Astrocyte (in vitro differentiated cells and primary cell): ENCODE data around the gene KIF14. TPM values are rescaled to one million over a fixed set of nuclear protein-coding genes. Genes with fewer than 3 reads are reported as not detected.

Experiments used
- DNase-seq: peaks from one replicate; pipeline ENCODE4 v3.0.0-alpha.2; 2010; ENCODE audit warnings: low read depth
- FAIRE-seq: peaks from 2 replicates; lab custom pipeline; 2011; peaks lifted over from hg19 to GRCh38; lab: Jason Lieb, UNC
- H2AFZ ChIP-seq: 2 replicates; pipeline ENCODE4 v1.6.0; 2012; ENCODE audit warnings: low read depth, low read length, inconsistent platforms
- H3K27ac ChIP-seq: 2 replicates; pipeline ENCODE4 v1.5.1; 2011; ENCODE audit warnings: low read depth, low read length, inconsistent platforms
- H3K27me3 ChIP-seq: 2 replicates; pipeline ENCODE4 v1.6.0; 2011; ENCODE audit warnings: low read length, inconsistent platforms; ENCODE audit not compliant: insufficient read depth
- H3K36me3 ChIP-seq: 2 replicates; pipeline ENCODE4 v1.5.1; 2011; ENCODE audit warnings: low read length, inconsistent platforms; ENCODE audit not compliant: insufficient read depth
- H3K4me1 ChIP-seq: 2 replicates; pipeline ENCODE4 v1.5.1; 2011; ENCODE audit warnings: low read length, inconsistent platforms; ENCODE audit not compliant: insufficient read depth
- H3K4me2 ChIP-seq: 2 replicates; pipeline ENCODE4 v1.6.0; 2012; ENCODE audit warnings: low read length, inconsistent platforms
- H3K4me3 ChIP-seq: 2 replicates; pipeline ENCODE4 v1.5.1; 2011; ENCODE audit warnings: low read depth, mild to moderate bottlenecking, low read length, inconsistent platforms; ENCODE audit not compliant: insufficient read depth
- H3K79me2 ChIP-seq: 2 replicates; pipeline ENCODE4 v1.6.0; 2012; ENCODE audit warnings: mild to moderate bottlenecking, low read length, inconsistent platforms; ENCODE audit not compliant: insufficient read depth
- H3K9ac ChIP-seq: 2 replicates; pipeline ENCODE4 v1.6.0; 2012; ENCODE audit warnings: mild to moderate bottlenecking, low read length, inconsistent platforms
- H3K9me3 ChIP-seq: 2 replicates; pipeline ENCODE4 v1.5.1; 2012; ENCODE audit warnings: low read depth, mild to moderate bottlenecking, low read length, inconsistent platforms; ENCODE audit not compliant: insufficient read depth
- H4K20me1 ChIP-seq: 2 replicates; pipeline ENCODE4 v1.6.0; 2012; ENCODE audit warnings: low read length, inconsistent platforms; ENCODE audit not compliant: insufficient read depth
- H3K27ac Mint-ChIP-seq: one replicate; pipeline ENCODE4 v1.8.0; 2021; ENCODE audit warnings: mild to moderate bottlenecking, mixed read lengths; ENCODE audit not compliant: unreplicated experiment
- H3K27me3 Mint-ChIP-seq: one replicate; pipeline ENCODE4 v1.8.0; 2021; ENCODE audit warnings: low read depth, mixed read lengths; ENCODE audit not compliant: unreplicated experiment
- H3K36me3 Mint-ChIP-seq: one replicate; pipeline ENCODE4 v1.8.0; 2021; ENCODE audit warnings: low read depth, mixed read lengths; ENCODE audit not compliant: unreplicated experiment
- H3K4me1 Mint-ChIP-seq: one replicate; pipeline ENCODE4 v1.8.0; 2021; ENCODE audit warnings: low read depth, mixed read lengths; ENCODE audit not compliant: unreplicated experiment
- H3K4me3 Mint-ChIP-seq: one replicate; pipeline ENCODE4 v1.8.0; 2021; ENCODE audit warnings: mild to moderate bottlenecking, moderate library complexity, mixed read lengths; ENCODE audit not compliant: unreplicated experiment
- H3K9me3 Mint-ChIP-seq: one replicate; pipeline ENCODE4 v1.8.0; 2021; ENCODE audit warnings: mild to moderate bottlenecking, mixed read lengths; ENCODE audit not compliant: unreplicated experiment
- CTCF ChIP-seq: IDR thresholded peaks from 2 replicates; pipeline ENCODE4 v1.5.1; 2011; ENCODE audit warnings: low read depth, mild to moderate bottlenecking, inconsistent platforms, low read length, moderate library complexity; ENCODE audit not compliant: insufficient read depth
- EZH2 ChIP-seq: IDR thresholded peaks from 2 replicates; pipeline ENCODE4 v1.6.1; 2012; ENCODE audit warnings: mild to moderate bottlenecking, low read length, inconsistent platforms; ENCODE audit not compliant: insufficient read depth
- total RNA-seq: library from RNA; stranded (reverse); gene quantifications from 2 replicates; pipeline ENCODE4 v1.2.1, GENCODE V29; 2021

The KIF14 gene
- total RNA-seq, 1 donor from 2014 or later, result 2.1 TPM

GRCh38 chr1:200658037-200658818, 37.7 kb upstream of the KIF14 start:
- Histone ChIP-seq H3K27ac (no peak overlapping the region), H3K27me3 (no peaks in the 10 kb centered on the region), H3K79me2 (no peaks in the 10 kb centered on the region), H3K9me3 (no peaks in the 10 kb centered on the region), H2AFZ (no peak overlapping the region), H4K20me1 (no peaks in the 10 kb centered on the region), H3K9ac (no peak overlapping the region), H3K36me3 (peaks cover 7% of the 10 kb centered on the region), H3K4me1 (peaks cover 8% of the 10 kb centered on the region), H3K4me2 (no peak overlapping the region), H3K4me3 (no peak overlapping the region)
- H3K27me3 Mint-ChIP-seq, result no peaks in the 10 kb centered on the region
- DNase-seq (no peak), FAIRE-seq (no peak)
- no peaks in the 10 kb centered on the region for H3K9me3 Mint-ChIP-seq
- peaks cover 28% of the 10 kb centered on the region for H3K4me1 Mint-ChIP-seq
- peaks cover 21% of the 10 kb centered on the region for H3K36me3 Mint-ChIP-seq
- H3K4me3 Mint-ChIP-seq, result no peak overlapping the region
- H3K27ac Mint-ChIP-seq, result peak overlapping the region; percentile 14
- no peak for TF ChIP-seq CTCF
- TF ChIP-seq EZH2, result no peak

GRCh38 chr1:200654660-200655059, 34.1 kb upstream of the KIF14 start:
- H3K27ac Mint-ChIP-seq, result peak overlapping the region; percentile 55
- TF ChIP-seq EZH2 (no peak), CTCF (no peak)
- H3K4me3 Mint-ChIP-seq, result no peak overlapping the region
- FAIRE-seq (no peak), DNase-seq (no peak)
- Histone ChIP-seq H3K27me3 (no peaks in the 10 kb centered on the region), H3K36me3 (peaks cover 7% of the 10 kb centered on the region), H3K4me2 (no peak overlapping the region), H3K79me2 (no peaks in the 10 kb centered on the region), H3K9ac (no peak overlapping the region), H3K4me1 (peaks cover 6% of the 10 kb centered on the region), H3K9me3 (no peaks in the 10 kb centered on the region), H2AFZ (no peak overlapping the region), H4K20me1 (no peaks in the 10 kb centered on the region), H3K4me3 (no peak overlapping the region), H3K27ac (no peak overlapping the region)
- no peaks in the 10 kb centered on the region for H3K27me3 Mint-ChIP-seq
- peaks cover 22% of the 10 kb centered on the region for H3K4me1 Mint-ChIP-seq
- H3K36me3 Mint-ChIP-seq, result peaks cover 14% of the 10 kb centered on the region
- no peaks in the 10 kb centered on the region for H3K9me3 Mint-ChIP-seq

GRCh38 chr1:200653022-200653462, 32.5 kb upstream of the KIF14 start:
- H3K27me3 Mint-ChIP-seq, result no peaks in the 10 kb centered on the region
- no peak for FAIRE-seq

More at GRCh38 chr1:200653022-200653462, 32.5 kb upstream of the KIF14 start:
- DNase-seq, result peak; percentile 14
- Histone ChIP-seq H3K79me2 (no peaks in the 10 kb centered on the region), H3K4me1 (no peaks in the 10 kb centered on the region), H3K4me2 (no peak overlapping the region), H3K27me3 (no peaks in the 10 kb centered on the region), H4K20me1 (no peaks in the 10 kb centered on the region), H3K4me3 (no peak overlapping the region), H2AFZ (no peak overlapping the region), H3K9ac (no peak overlapping the region), H3K27ac (no peak overlapping the region), H3K9me3 (no peaks in the 10 kb centered on the region), H3K36me3 (peaks cover 9% of the 10 kb centered on the region)
- Mint-ChIP-seq H3K27ac (no peak overlapping the region), H3K4me1 (peaks cover 12% of the 10 kb centered on the region), H3K4me3 (no peak overlapping the region), H3K9me3 (no peaks in the 10 kb centered on the region), H3K36me3 (peaks cover 15% of the 10 kb centered on the region)
- TF ChIP-seq EZH2 (no peak), CTCF (no peak)
